CD14-positive monocyte (primary cell): ENCODE data around the gene UBL4A. TPM values are rescaled to one million over a fixed set of nuclear protein-coding genes. Genes with fewer than 3 reads are reported as not detected.

ENCODE experiments used
- DNase-seq, 3 donors: peaks; one replicate each; pipeline ENCODE4 v3.0.0-alpha.2; 2011 to 2022
- H2AFZ ChIP-seq: 2 replicates; pipeline ENCODE4 v1.6.0; 2012; ENCODE audit warnings: mild to moderate bottlenecking, low read depth, low read length, inconsistent platforms; ENCODE audit not compliant: insufficient read depth, poor library complexity, severe bottlenecking
- H3K27ac ChIP-seq, 2 donors: 1 replicate in 1 of 2; 2 replicates in 1 of 2; pipeline ENCODE4 v1.5.1; 2012 to 2013; ENCODE audit warnings: low read length in 2 of 2, control low read depth in 1 of 2, inconsistent platforms in 1 of 2, low read depth in 1 of 2, mild to moderate bottlenecking in 1 of 2
- H3K27me3 ChIP-seq, 2 donors: one replicate each; pipeline versions ENCODE4 v1.6.0 to v1.6.1; 2011 to 2013; ENCODE audit warnings: low read length in 2 of 2; ENCODE audit not compliant: control insufficient read depth in 2 of 2, insufficient read depth in 2 of 2
- H3K36me3 ChIP-seq, 2 donors: replicated peaks in 1 of 2; 1 replicate in 1 of 2; 2 replicates in 1 of 2; pipeline versions ENCODE4 v1.5.1 to v1.6.1; 2012 to 2013; ENCODE audit warnings: low read length in 2 of 2, control low read depth in 1 of 2, inconsistent platforms in 1 of 2, mild to moderate bottlenecking in 1 of 2; ENCODE audit not compliant: insufficient read depth in 2 of 2, control insufficient read depth in 1 of 2
- H3K4me1 ChIP-seq, 2 donors: 1 replicate in 1 of 2; 2 replicates in 1 of 2; pipeline versions ENCODE4 v1.5.1 to v1.6.1; 2012 to 2013; ENCODE audit warnings: low read length in 2 of 2, control low read depth in 1 of 2, inconsistent platforms in 1 of 2, mild to moderate bottlenecking in 1 of 2, moderate library complexity in 1 of 2; ENCODE audit not compliant: insufficient read depth in 2 of 2, control insufficient read depth in 1 of 2
- H3K4me2 ChIP-seq: replicated peaks from 2 replicates; pipeline ENCODE3; 2012; ENCODE audit warnings: low read length, moderate library complexity, mild to moderate bottlenecking; ENCODE audit not compliant: poor library complexity, severe bottlenecking; ENCODE audit errors: extremely low read depth
- H3K4me3 ChIP-seq, 3 experiments: fragments of 200-600 bp in 1 of 3; sonication (generic) in 1 of 3; replicated peaks in 1 of 3; 1 replicate in 2 of 3; 2 replicates in 1 of 3; pipeline ENCODE4 v1.5.1; 2011 to 2013; ENCODE audit warnings: low read length in 3 of 3, mild to moderate bottlenecking in 3 of 3, control low read depth in 2 of 3, low read depth in 2 of 3, inconsistent platforms in 1 of 3, moderate library complexity in 1 of 3
- H3K79me2 ChIP-seq: 2 replicates; pipeline ENCODE4 v1.6.0; 2012; ENCODE audit warnings: mild to moderate bottlenecking, control low read depth, inconsistent platforms, low read length, moderate library complexity; ENCODE audit not compliant: insufficient read depth
- H3K9ac ChIP-seq: 2 replicates; pipeline ENCODE4 v1.6.0; 2017; ENCODE audit warnings: low read length, mild to moderate bottlenecking; ENCODE audit not compliant: insufficient read depth, poor library complexity, severe bottlenecking
- H3K9me3 ChIP-seq, 2 donors: replicated peaks in 1 of 2; 1 replicate in 1 of 2; 2 replicates in 1 of 2; pipeline versions ENCODE4 v1.5.1 to v1.6.1; 2012 to 2013; ENCODE audit warnings: low read length in 2 of 2, control low read depth in 1 of 2; ENCODE audit not compliant: control insufficient read depth in 1 of 2, insufficient read depth in 1 of 2
- H4K20me1 ChIP-seq: 2 replicates; pipeline ENCODE4 v1.6.0; 2012; ENCODE audit warnings: mild to moderate bottlenecking, low read length, control low read depth, moderate library complexity; ENCODE audit not compliant: insufficient read depth
- H3K27ac Mint-ChIP-seq, 7 donors: one replicate each; pipeline ENCODE4 v1.8.0; 2020; ENCODE audit warnings: mild to moderate bottlenecking in 7 of 7, mixed read lengths in 7 of 7, moderate library complexity in 6 of 7, inconsistent platforms in 2 of 7
- H3K27me3 Mint-ChIP-seq, 3 donors: one replicate each; pipeline ENCODE4 v1.8.0; 2021 to 2022; ENCODE audit warnings: low read depth in 3 of 3, mild to moderate bottlenecking in 3 of 3, mixed read lengths in 3 of 3, moderate library complexity in 3 of 3, inconsistent platforms in 1 of 3
- H3K36me3 Mint-ChIP-seq, 2 donors: one replicate each; pipeline ENCODE4 v1.8.0; 2020; ENCODE audit warnings: mixed read lengths in 2 of 2, inconsistent platforms in 1 of 2, mild to moderate bottlenecking in 1 of 2
- H3K4me1 Mint-ChIP-seq: one replicate; pipeline ENCODE4 v1.8.0; 2020; ENCODE audit warnings: mild to moderate bottlenecking, mixed read lengths
- H3K4me3 Mint-ChIP-seq, 2 donors: one replicate each; pipeline ENCODE4 v1.8.0; 2020; ENCODE audit warnings: mild to moderate bottlenecking in 2 of 2, mixed read lengths in 2 of 2, moderate library complexity in 1 of 2
- H3K9me3 Mint-ChIP-seq, 7 donors: one replicate each; pipeline ENCODE4 v1.8.0; 2020 to 2022; ENCODE audit warnings: mixed read lengths in 7 of 7, mild to moderate bottlenecking in 6 of 7, moderate library complexity in 6 of 7, inconsistent platforms in 2 of 7
- CTCF ChIP-seq: fragments of 200-600 bp; IDR thresholded peaks from one replicate; pipeline ENCODE4 v1.8.0; 2022; ENCODE audit warnings: antibody characterized with exemption, mild to moderate bottlenecking
- WGBS: methylation state at CpG from one replicate; pipeline ENCODE4 v1.1.5; 2013; ENCODE audit warnings: missing lambda C conversion rate; ENCODE audit not compliant: insufficient coverage; 5-methylcytosine and 5-hydroxymethylcytosine counted together
- intact Hi-C, 2 donors: fragments of 100-400 bp; cut with micrococcal nuclease; formaldehyde crosslinking; loops; one replicate each; pipeline versions ENCODE4 v1.15.0 to v1.15.1; 2023
- polyA plus RNA-seq, 3 donors: library from polyadenylated mRNA; depleted of rRNA in 1 of 3; unstranded in 2 of 3; stranded (reverse) in 1 of 3; fragments of 300-500 nt in 2 of 3; fragments of >200 nt in 1 of 3; fragmentation: Illumina TruSeq in 2 of 3; gene quantifications; 1 replicate in 2 of 3; 2 replicates in 1 of 3; pipeline ENCODE4 v1.2.3, GENCODE V29; 2012 to 2021

UBL4A gene
- polyA plus RNA-seq, 3 donors, result 27.9 to 29.0 (median 28.1) TPM

- Histone ChIP-seq H2AFZ (peak overlapping the region; percentile 60), H3K4me2 (peak overlapping the region; percentile 75), H3K27me3 (no peaks in the 10 kb centered on the region), H3K4me3 (peak overlapping the region in 1 of 3 experiments; percentile 81), H3K9ac (peak overlapping the region; percentile 61), H3K9me3 (peaks cover 0 to 10% of the 10 kb centered on the region in 2 donors), H3K79me2 (peaks cover 3% of the 10 kb centered on the region), H3K27ac (peak overlapping the region in 1 of 2 donors; percentile 84), H4K20me1 (no peaks in the 10 kb centered on the region), H3K36me3 (no peaks in the 10 kb centered on the region), H3K4me1 (peaks cover 13 to 14% of the 10 kb centered on the region in 2 donors)
- Mint-ChIP-seq H3K9me3 (peaks cover 0 to 26% (median 6%) of the 10 kb centered on the region in 7 donors), H3K27me3 (peaks cover 0 to 8% (median 0%) of the 10 kb centered on the region in 3 donors), H3K36me3 (peaks cover 0 to 2% of the 10 kb centered on the region in 2 donors), H3K4me1 (peaks cover 11% of the 10 kb centered on the region), H3K27ac (peak overlapping the region in 1 of 7 donors; percentile 89), H3K4me3 (no peak overlapping the region)
- 88% methylated on average over 19 of the region's 25 CpGs for WGBS
- intact Hi-C loops, result loop anchor here in 1 of 2 donors (5.0 kb wide), 1 partner anchor 110 kb away; the partner anchor contains the start of gene DNASE1L1
- TF ChIP-seq CTCF, result no peak
- DNase-seq, result no peak
Measured at GRCh38 chrX:154517101-154517781, 30.8 kb upstream of the UBL4A start.

GRCh38 chrX:154516656-154517100, 30.3 kb upstream of the UBL4A start:
- peaks cover 3% of the 10 kb centered on the region for H3K79me2 ChIP-seq
- H3K4me1 ChIP-seq, result peaks cover 13 to 14% of the 10 kb centered on the region in 2 donors
- peak overlapping the region; percentile 34 to 81 (median 59) for H3K4me3 ChIP-seq
- peak overlapping the region; percentile 83 to 84 for H3K27ac ChIP-seq
- H3K9me3 Mint-ChIP-seq, result peaks cover 0 to 26% (median 6%) of the 10 kb centered on the region in 7 donors
- no peaks in the 10 kb centered on the region for H4K20me1 ChIP-seq
- no peaks in the 10 kb centered on the region for H3K27me3 ChIP-seq
- DNase-seq, result peak in 2 of 3 donors; percentile 14 to 21
- peak overlapping the region; percentile 84 to 88 for H3K4me3 Mint-ChIP-seq
- H2AFZ ChIP-seq, result peak overlapping the region; percentile 60
- H3K27ac Mint-ChIP-seq, result peak overlapping the region; percentile 84 to 96 (median 90)
- intact Hi-C loops, result loop anchor here in 1 of 2 donors (5.0 kb wide), 1 partner anchor 109 kb away; the partner anchor contains the start of gene DNASE1L1
- H3K9ac ChIP-seq, result peak overlapping the region; percentile 61
- peaks cover 0 to 8% (median 0%) of the 10 kb centered on the region in 3 donors for H3K27me3 Mint-ChIP-seq
- H3K9me3 ChIP-seq, result peaks cover 0 to 10% of the 10 kb centered on the region in 2 donors
- peak overlapping the region; percentile 75 for H3K4me2 ChIP-seq
- no peak for TF ChIP-seq CTCF
- 8% methylated on average over 8 of the region's 19 CpGs for WGBS
- peaks cover 11% of the 10 kb centered on the region for H3K4me1 Mint-ChIP-seq
- H3K36me3 ChIP-seq, result no peaks in the 10 kb centered on the region
- peaks cover 0 to 2% of the 10 kb centered on the region in 2 donors for H3K36me3 Mint-ChIP-seq
